Measurements from ENCODE around the gene FAM240A.
"Not testable (repeated sequence)": the region's sequence is repeated elsewhere in the genome, so short reads cannot be mapped to it uniquely, and the experiment has no call there.

The FAM240A gene

GRCh38 chr3:46587268-46587667 lies 25.1 kb upstream of the FAM240A start:
- not testable (repeated sequence) for DNase-seq

GRCh38 chr3:46593274-46593862 lies 19.0 kb upstream of the FAM240A start:
- DNase-seq: no peak

- DNase-seq: no peak
These were observed 18.3 kb upstream of the FAM240A start for GRCh38 chr3:46593979-46594378.

- no peak for DNase-seq
These were observed 17.6 kb upstream of the FAM240A start for GRCh38 chr3:46594723-46595122.

- no peak for DNase-seq
These were observed 16.5 kb upstream of the FAM240A start for GRCh38 chr3:46595819-46596314.

- no peak for DNase-seq
These were observed 12.7 kb upstream of the FAM240A start for GRCh38 chr3:46599590-46599989.

- no peak for DNase-seq
These were observed 8.8 kb upstream of the FAM240A start for GRCh38 chr3:46603446-46604046.

- DNase-seq: no peak
These were observed 8.2 kb upstream of the FAM240A start for GRCh38 chr3:46604127-46604526.

GRCh38 chr3:46607603-46608028 lies 4.7 kb upstream of the FAM240A start:
- no peak for DNase-seq

GRCh38 chr3:46609212-46609721 lies 3.1 kb upstream of the FAM240A start:
- no peak for DNase-seq

GRCh38 chr3:46609944-46610722 lies 2.2 kb upstream of the FAM240A start:
- no peak for DNase-seq

- no peak for DNase-seq
These were observed 1.1 kb downstream of the FAM240A start for GRCh38 chr3:46613313-46614005.

- no peak for DNase-seq
These were observed 2.1 kb downstream of the FAM240A start for GRCh38 chr3:46614431-46614830.

- no peak for DNase-seq
These were observed 2.9 kb downstream of the FAM240A start for GRCh38 chr3:46615050-46615775.

GRCh38 chr3:46615976-46616375 lies 3.7 kb downstream of the FAM240A start:
- DNase-seq: no peak

GRCh38 chr3:46617941-46618340 lies 5.6 kb downstream of the FAM240A start:
- no peak for DNase-seq

GRCh38 chr3:46619845-46620778 lies 7.8 kb downstream of the FAM240A start:
- no peak for DNase-seq

- DNase-seq: no peak
These were observed 12.2 kb downstream of the FAM240A start for GRCh38 chr3:46624533-46624932.

- no peak for DNase-seq
These were observed 12.7 kb downstream of the FAM240A start for GRCh38 chr3:46624975-46625490.

GRCh38 chr3:46626039-46626438 lies 13.7 kb downstream of the FAM240A start:
- DNase-seq: no peak

GRCh38 chr3:46627078-46627477 lies 14.8 kb downstream of the FAM240A start:
- DNase-seq: no peak

All from 8988T (cell line).